ENCODE results near the gene WHRN.

The WHRN gene

DNA sequence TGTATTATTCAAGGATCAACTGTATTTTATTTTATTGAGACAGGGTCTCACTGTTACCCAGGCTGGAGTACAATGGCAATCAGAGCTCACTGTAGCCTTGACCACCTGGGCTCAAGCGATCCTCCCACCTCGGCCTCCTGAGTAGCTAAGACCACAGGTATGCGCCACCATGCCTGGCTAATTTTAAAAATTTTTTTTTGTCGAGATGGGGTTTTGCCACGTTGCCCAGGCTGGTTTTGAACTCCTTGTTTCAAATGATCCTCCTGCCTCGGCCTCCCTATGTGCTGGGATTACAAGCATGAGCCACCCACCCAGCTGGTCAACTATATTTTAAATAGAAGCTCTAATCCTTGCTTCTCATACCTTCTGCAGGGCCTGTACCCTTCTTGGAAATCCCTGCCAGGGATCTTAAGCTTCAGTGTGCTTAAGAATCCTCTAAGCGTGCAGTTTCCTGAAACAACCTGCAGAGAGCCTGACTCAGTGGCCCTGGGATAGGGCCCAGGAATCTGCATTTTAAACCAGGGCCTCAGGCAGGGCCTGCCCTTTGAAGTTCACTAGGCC lies 120.4 kb downstream of the WHRN start:
- Histone ChIP-seq H3K27me3 (ENCODE audit: insufficient read depth, low read length) (no peaks in the 10 kb centered on the region), H2AFZ (ENCODE audit: low read depth, low read length) (no peak overlapping the region), H3K4me1 (ENCODE audit: insufficient read depth, low read length) (peaks cover 31% of the 10 kb centered on the region), H3K9me3 (ENCODE audit: low read length) (no peaks in the 10 kb centered on the region), H3K4me3 (ENCODE audit: low read length) (no peak overlapping the region), H3K36me3 (ENCODE audit: insufficient read depth, low read length) (no peaks in the 10 kb centered on the region)

DNA sequence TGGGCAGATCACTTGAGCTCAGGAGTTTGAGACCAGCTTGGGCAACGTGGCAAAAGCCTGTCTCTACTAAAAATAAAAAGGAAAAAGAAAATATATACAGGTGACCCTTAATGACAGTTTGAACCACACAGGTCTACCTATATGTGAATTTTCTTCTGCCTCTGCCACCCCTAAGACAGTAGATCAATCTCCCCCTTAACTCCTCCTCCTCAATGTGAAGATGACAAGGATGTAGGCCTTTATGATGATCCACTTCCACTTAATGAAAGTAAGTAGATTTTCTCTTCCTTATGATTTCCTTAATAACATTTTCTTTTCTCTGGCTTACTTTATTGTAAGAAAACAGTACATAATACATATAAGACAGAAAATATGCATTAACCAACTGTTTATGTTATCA lies 120.9 kb downstream of the WHRN start:
- H3K36me3 ChIP-seq (ENCODE audit: insufficient read depth, low read length) = no peaks in the 10 kb centered on the region
- no peak overlapping the region for H3K4me3 ChIP-seq (ENCODE audit: low read length)
- no peaks in the 10 kb centered on the region for H3K27me3 ChIP-seq (ENCODE audit: insufficient read depth, low read length)
- H2AFZ ChIP-seq (ENCODE audit: low read depth, low read length) = no peak overlapping the region
- H3K9me3 ChIP-seq (ENCODE audit: low read length) = no peaks in the 10 kb centered on the region
- peaks cover 31% of the 10 kb centered on the region for H3K4me1 ChIP-seq (ENCODE audit: insufficient read depth, low read length)

DNA sequence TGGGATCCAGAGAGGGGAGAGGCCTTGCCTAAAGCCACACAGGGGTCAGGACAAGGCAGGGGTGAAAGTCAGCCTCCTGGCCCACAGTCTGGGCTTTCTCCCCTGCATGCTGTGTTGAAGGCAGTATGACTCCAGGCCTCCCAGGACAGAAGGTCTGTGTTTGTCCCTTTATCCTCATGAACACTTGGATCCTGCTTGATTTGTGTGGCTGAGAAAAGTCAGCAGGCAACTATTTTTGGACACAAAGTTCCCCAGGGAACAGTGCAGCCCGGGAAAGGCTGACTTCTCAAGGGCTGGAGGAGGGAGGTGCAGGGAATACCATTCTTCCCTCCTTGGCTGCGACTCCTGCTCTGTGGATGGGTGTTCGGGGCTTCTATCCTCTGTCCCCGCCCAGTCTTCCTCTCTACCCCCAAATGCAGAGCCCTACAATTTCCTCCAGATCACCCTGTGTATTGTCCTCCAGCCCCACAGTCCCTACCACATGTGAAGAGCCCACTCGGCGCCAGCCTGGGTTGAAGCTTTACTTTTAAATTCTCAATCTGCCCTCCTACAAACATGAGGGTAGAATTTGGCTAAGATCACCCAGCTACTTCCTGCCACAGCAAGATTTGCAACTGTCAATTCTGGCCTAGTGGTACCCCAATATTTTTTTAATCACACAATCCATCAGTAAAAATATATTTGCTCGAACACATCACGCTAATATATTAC lies 121.6 kb downstream of the WHRN start:
- Histone ChIP-seq H3K4me1 (ENCODE audit: insufficient read depth, low read length) (peaks cover 31% of the 10 kb centered on the region), H3K4me3 (ENCODE audit: low read length) (no peak overlapping the region), H3K9me3 (ENCODE audit: low read length) (no peaks in the 10 kb centered on the region), H3K36me3 (ENCODE audit: insufficient read depth, low read length) (no peaks in the 10 kb centered on the region), H3K27me3 (ENCODE audit: insufficient read depth, low read length) (no peaks in the 10 kb centered on the region), H2AFZ (ENCODE audit: low read depth, low read length) (no peak overlapping the region)

DNA sequence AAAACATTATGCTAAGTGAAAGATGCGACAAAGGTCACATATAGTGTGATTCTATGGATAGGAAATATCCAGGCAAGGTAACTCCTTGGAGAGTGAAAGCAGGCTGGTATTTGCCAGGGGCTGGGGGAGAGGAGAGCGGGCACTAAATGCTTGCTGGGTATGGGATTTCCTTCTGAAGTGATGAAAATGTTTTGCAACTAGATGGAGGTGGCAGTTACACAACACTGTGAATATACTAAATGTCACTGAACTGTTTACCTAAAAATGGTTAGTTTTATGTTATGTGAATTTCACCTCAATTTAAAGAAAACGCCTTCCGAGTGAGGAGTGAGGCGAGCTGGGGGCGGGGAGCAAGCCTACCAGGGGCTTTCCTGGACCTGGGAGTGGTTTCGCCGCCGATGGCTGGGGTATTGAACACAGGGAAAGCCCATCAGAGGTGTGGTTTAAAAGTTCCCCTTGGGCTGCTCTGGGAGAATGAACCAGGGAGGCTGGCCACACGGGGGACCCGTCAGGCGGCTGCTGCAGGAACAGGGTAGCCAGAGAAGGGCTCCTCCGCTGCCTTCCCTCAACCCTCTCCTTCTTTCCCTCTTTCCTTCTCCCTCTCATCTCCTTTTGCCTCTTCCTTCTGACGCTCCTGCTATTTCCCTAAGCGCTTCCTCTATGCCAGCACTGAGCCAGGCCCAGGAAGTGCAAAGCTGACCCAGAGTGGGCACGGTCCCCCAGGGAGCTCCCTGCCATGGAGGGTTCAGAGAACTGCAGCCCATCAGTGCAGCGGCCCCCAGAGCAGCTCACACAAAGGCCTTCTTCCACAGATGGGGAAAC lies 122.4 kb downstream of the WHRN start:
- Histone ChIP-seq H3K4me3 (ENCODE audit: low read length) (no peak overlapping the region), H3K36me3 (ENCODE audit: insufficient read depth, low read length) (no peaks in the 10 kb centered on the region), H3K27me3 (ENCODE audit: insufficient read depth, low read length) (no peaks in the 10 kb centered on the region), H3K9me3 (ENCODE audit: low read length) (no peaks in the 10 kb centered on the region), H2AFZ (ENCODE audit: low read depth, low read length) (no peak overlapping the region), H3K4me1 (ENCODE audit: insufficient read depth, low read length) (peaks cover 28% of the 10 kb centered on the region)

DNA sequence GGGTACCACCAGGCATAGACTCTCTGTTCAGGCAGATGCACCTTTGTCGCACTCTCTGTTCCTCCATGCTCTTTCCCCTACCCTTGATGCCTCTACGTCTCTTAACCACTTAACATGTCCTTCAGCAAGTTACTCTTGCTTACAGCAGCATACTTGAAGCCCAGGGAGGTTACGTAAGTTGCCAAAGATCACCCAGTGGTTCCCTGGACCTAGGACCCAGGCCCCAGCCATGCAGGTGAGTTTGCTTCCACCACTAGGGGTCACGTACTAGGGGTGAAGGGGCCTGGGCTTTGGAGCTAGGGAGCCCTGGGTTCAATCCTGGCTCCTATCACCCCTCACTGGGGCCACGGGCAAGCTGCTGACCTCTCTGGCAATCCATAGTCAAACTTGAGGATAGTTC lies 126.4 kb downstream of the WHRN start:
- Histone ChIP-seq H3K27me3 (ENCODE audit: insufficient read depth, low read length) (no peaks in the 10 kb centered on the region), H3K4me3 (ENCODE audit: low read length) (no peak overlapping the region), H3K4me1 (ENCODE audit: insufficient read depth, low read length) (peaks cover 20% of the 10 kb centered on the region), H3K9me3 (ENCODE audit: low read length) (no peaks in the 10 kb centered on the region), H3K36me3 (ENCODE audit: insufficient read depth, low read length) (no peaks in the 10 kb centered on the region), H2AFZ (ENCODE audit: low read depth, low read length) (no peak overlapping the region)

DNA sequence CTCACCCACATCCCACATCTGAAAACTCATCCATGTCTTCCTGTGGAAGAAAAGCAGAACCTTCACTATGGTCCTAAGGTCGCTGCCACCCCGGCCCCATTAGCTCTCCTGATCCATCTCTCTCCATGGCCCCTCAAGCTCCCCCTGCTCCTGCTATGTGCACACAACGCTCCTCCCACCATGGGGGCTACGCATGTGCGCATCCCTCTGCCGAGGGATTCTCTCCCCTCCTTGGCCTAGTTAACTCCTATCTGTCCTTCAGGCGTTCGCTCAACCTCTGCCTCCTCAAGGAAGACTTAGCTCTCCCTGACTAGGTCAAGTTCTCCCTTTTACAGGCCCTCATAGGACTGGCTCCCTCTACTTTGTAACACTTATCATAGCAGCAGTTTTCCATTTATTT lies 127.3 kb downstream of the WHRN start:
- Histone ChIP-seq H3K4me3 (ENCODE audit: low read length) (no peak overlapping the region), H2AFZ (ENCODE audit: low read depth, low read length) (no peak overlapping the region), H3K9me3 (ENCODE audit: low read length) (no peaks in the 10 kb centered on the region), H3K27me3 (ENCODE audit: insufficient read depth, low read length) (no peaks in the 10 kb centered on the region), H3K36me3 (ENCODE audit: insufficient read depth, low read length) (no peaks in the 10 kb centered on the region), H3K4me1 (ENCODE audit: insufficient read depth, low read length) (peaks cover 15% of the 10 kb centered on the region)

DNA sequence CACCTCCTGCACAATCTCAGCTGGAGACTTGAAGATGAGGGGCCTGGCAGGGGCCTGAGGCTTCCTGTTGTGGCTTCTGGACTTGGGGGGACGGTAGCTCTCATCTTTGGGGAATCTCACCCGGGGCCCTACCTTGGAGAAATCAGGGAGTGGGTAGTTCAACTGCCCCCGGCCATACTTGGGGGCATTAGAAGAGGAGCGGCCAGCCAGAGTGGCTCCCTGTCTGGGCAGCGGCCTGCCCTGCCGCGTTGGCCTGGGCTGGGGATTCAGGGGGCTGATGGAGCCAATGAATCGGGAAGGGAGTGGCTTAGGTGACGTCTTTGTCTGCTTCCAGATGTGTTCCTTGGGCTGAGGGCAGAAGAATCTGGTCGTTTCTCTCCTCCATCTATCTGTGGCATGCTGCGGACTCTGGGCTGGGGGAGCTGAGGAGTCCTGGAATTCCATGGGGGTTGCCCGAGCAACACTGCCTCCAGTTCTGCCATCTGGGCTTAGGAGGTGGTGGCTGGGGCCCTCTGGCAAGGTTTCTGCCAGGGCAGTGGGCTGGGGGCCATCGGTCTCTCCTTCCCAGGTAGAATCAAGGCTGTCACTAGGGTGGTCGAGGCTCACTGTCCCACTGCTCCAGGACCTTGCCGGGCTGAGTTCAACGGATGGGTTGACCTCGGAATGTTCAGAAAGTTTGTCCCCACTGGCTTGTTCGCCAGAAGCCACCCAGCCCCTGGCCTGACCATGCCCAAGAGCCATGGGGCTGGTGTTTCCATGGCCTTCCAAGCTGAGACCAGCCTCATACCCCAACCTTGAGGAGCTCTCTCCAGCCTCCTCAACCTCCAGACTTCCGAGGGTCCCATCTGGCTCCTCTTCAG lies 128.5 kb downstream of the WHRN start:
- H3K27me3 ChIP-seq (ENCODE audit: insufficient read depth, low read length) = no peaks in the 10 kb centered on the region
- no peak overlapping the region for H2AFZ ChIP-seq (ENCODE audit: low read depth, low read length)
- peaks cover 15% of the 10 kb centered on the region for H3K4me1 ChIP-seq (ENCODE audit: insufficient read depth, low read length)
- H3K9me3 ChIP-seq (ENCODE audit: low read length) = no peaks in the 10 kb centered on the region
- no peak overlapping the region for H3K4me3 ChIP-seq (ENCODE audit: low read length)
- no peaks in the 10 kb centered on the region for H3K36me3 ChIP-seq (ENCODE audit: insufficient read depth, low read length)

DNA sequence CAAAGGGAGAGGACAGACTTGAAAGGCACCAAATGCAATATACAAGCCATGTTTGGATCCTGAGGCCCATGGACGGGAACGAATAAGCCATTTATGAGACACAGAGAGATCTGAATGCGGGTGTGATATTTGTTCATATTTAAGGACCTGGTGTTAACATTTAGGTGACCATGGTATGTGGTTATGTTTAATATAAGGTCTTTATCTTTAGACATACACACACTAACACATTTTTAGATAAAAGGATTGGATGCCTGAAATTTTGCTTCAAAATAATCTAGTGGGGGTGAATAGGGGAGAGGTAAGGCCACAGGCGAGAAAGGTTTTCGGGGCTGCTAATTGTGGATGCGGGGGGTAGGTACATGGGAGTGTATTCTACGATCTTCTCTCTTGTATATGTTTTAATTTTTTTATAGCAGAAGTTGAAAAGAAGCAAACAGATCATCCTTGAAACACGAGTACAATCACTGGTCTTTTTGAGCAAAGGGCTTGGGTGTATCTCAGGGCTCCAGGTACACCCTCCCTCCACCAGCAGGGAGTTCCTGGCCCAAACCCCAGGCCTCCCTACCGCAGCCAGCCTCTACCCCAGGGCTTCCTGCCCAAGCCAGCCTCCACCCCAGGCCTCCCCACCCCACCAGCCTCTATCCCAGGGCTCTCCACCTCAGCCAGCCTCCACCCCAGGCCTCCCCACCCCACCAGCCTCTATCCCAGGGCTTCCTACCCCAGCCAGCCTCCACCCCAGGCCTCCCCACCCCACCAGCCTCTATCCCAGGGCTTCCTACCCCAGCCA lies 129.7 kb downstream of the WHRN start:
- Histone ChIP-seq H3K36me3 (ENCODE audit: insufficient read depth, low read length) (no peaks in the 10 kb centered on the region), H3K27me3 (ENCODE audit: insufficient read depth, low read length) (no peaks in the 10 kb centered on the region), H3K9me3 (ENCODE audit: low read length) (no peaks in the 10 kb centered on the region), H3K4me3 (ENCODE audit: low read length) (no peak overlapping the region), H2AFZ (ENCODE audit: low read depth, low read length) (no peak overlapping the region), H3K4me1 (ENCODE audit: insufficient read depth, low read length) (peaks cover 24% of the 10 kb centered on the region)

DNA sequence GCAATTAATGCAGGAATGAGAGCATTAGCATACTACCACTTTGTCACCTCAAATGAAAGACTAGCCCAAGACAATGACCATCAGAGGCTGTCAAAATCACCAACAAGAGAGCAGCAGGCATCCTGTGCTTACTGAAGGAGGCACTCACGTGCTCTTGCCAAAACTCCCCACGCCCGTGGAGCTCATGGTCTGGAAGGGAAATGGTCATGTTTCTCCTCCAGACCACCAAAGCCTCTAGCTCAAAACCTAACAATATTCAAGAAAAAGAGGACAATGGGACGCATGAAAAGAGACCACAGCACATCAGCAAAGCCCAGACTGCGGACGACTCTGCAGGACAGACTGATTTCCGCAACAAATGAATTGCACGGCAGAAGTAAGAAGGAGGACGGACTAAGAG lies 130.3 kb downstream of the WHRN start:
- no peak overlapping the region for H2AFZ ChIP-seq (ENCODE audit: low read depth, low read length)
- H3K9me3 ChIP-seq (ENCODE audit: low read length) = no peaks in the 10 kb centered on the region
- no peak overlapping the region for H3K4me3 ChIP-seq (ENCODE audit: low read length)
- no peaks in the 10 kb centered on the region for H3K27me3 ChIP-seq (ENCODE audit: insufficient read depth, low read length)
- no peaks in the 10 kb centered on the region for H3K36me3 ChIP-seq (ENCODE audit: insufficient read depth, low read length)
- H3K4me1 ChIP-seq (ENCODE audit: insufficient read depth, low read length) = peaks cover 30% of the 10 kb centered on the region

DNA sequence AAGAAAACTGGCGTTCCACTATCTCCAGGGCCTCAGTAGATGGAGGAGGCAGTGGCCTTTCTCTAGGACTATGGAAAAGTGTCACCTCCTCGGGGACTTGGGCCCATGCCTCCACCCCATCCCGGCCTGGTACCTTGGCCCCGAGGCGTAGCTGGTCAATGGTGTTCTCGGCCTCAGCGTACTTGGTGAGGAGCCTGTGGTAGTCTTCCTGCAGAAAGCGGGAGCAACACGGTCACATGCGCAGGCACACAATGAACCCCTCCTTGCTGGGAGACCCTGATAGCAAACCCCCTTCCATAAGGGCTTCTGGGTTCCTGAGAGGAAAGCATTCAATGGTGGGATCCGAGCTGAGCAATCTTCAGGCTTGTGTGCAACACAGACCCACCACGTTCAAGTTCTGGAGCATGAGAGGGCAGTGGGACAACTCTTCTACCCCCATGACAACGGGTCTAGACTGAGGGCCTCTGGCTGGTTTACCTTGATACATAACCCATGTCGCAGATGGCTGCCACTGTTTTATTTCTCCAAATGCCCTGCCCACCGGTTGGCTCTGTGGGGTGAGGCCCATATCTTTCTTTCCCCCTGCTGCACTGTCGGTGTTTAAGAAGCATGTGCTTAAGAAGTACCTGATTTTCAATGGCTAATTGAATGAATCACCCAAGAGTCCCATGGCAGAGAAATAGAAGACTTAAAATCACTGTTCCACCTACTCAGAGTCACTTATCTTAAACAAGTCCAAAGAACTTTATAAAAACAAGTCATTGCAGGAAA lies 131.1 kb downstream of the WHRN start:
- peaks cover 32% of the 10 kb centered on the region for H3K4me1 ChIP-seq (ENCODE audit: insufficient read depth, low read length)
- H2AFZ ChIP-seq (ENCODE audit: low read depth, low read length) = no peak overlapping the region
- H3K9me3 ChIP-seq (ENCODE audit: low read length) = no peaks in the 10 kb centered on the region
- H3K27me3 ChIP-seq (ENCODE audit: insufficient read depth, low read length) = no peaks in the 10 kb centered on the region
- H3K4me3 ChIP-seq (ENCODE audit: low read length) = no peak overlapping the region
- no peaks in the 10 kb centered on the region for H3K36me3 ChIP-seq (ENCODE audit: insufficient read depth, low read length)

DNA sequence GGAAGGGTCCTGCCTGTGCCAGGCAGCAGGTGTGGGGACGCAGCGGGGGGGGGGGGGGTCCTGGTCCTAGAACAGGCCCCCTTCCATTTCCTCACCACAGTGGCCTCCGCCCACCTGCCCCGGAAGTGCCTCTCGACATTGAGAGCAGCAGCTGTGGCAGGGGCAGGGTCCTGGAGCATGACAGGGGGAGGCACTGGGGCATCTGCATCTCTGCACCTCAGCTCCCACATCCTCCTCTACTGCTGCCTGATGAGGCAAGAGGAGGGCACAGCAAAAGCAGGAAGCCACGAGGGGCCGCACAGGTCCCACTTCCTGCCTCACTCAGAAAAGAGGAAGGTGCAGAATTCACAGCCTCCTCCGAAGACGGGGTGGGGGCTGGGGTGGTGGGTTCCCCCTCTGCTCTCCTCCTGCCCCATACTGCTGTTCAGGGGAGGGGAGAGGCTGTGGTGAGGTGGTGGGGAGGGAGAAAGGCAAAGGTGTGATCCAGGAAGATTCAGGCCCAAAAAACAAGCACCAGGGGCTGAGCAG lies 132.3 kb downstream of the WHRN start:
- H3K4me3 ChIP-seq (ENCODE audit: low read length) = no peak overlapping the region
- no peaks in the 10 kb centered on the region for H3K27me3 ChIP-seq (ENCODE audit: insufficient read depth, low read length)
- H3K36me3 ChIP-seq (ENCODE audit: insufficient read depth, low read length) = peaks cover 4% of the 10 kb centered on the region
- H3K4me1 ChIP-seq (ENCODE audit: insufficient read depth, low read length) = peaks cover 32% of the 10 kb centered on the region
- no peaks in the 10 kb centered on the region for H3K9me3 ChIP-seq (ENCODE audit: low read length)
- H2AFZ ChIP-seq (ENCODE audit: low read depth, low read length) = no peak overlapping the region

All from neuron (in vitro differentiated cells).